HepG2 (cell line): ENCODE measurements around the gene UNC13D. TPM values are rescaled to one million over a fixed set of nuclear protein-coding genes. Genes with fewer than 3 reads are reported as not detected.
A peak's percentile ranks its signal among the peaks of the same experiment; 100 is the strongest.

Experiments
- AGO1 ChIP-seq: fragments of 200-400 bp; formaldehyde crosslinking; IDR thresholded peaks from 2 replicates; pipeline ENCODE4 v1.6.1; 2017; ENCODE audit warnings: mild to moderate bottlenecking, low read depth, low read length, moderate library complexity; ENCODE audit not compliant: poor library complexity, severe bottlenecking
- CCDC6 ChIP-seq: sonication (generic); formaldehyde crosslinking; IDR thresholded peaks from 2 replicates; pipeline ENCODE4 v1.8.1; 2022; ENCODE audit warnings: mild to moderate bottlenecking, missing genetic modification reagents, moderate library complexity
- FOXO1 ChIP-seq: sonication (generic); formaldehyde crosslinking; IDR thresholded peaks from 2 replicates; pipeline ENCODE4 v1.4.0; 2020; ENCODE audit warnings: missing genetic modification reagents
- HOXA9 ChIP-seq: sonication (generic); formaldehyde crosslinking; IDR thresholded peaks from 2 replicates; pipeline ENCODE4 v1.8.1; 2022; ENCODE audit warnings: missing genetic modification reagents, mild to moderate bottlenecking, moderate library complexity, borderline replicate concordance
- JDP2 ChIP-seq: sonication (generic); formaldehyde crosslinking; IDR thresholded peaks from 2 replicates; pipeline ENCODE4 v1.8.1; 2022; ENCODE audit warnings: missing genetic modification reagents, borderline replicate concordance
- MAF1 ChIP-seq: sonication (generic); formaldehyde crosslinking; IDR thresholded peaks from 2 replicates; pipeline ENCODE4 v1.5.0; 2020; ENCODE audit warnings: missing genetic modification reagents, borderline replicate concordance
- MED1 ChIP-seq: sonication (generic); formaldehyde crosslinking; IDR thresholded peaks from 2 replicates; pipeline ENCODE4 v1.4.0; 2020; ENCODE audit warnings: missing genetic modification reagents
- MTF1 ChIP-seq: sonication (generic); formaldehyde crosslinking; IDR thresholded peaks from 2 replicates; pipeline ENCODE4 v1.5.0; 2020; ENCODE audit warnings: missing genetic modification reagents
- PHF5A ChIP-seq: IDR thresholded peaks from one replicate; pipeline ENCODE4 v1.6.1; 2018; ENCODE audit warnings: low read depth, missing genetic modification reagents; ENCODE audit not compliant: unreplicated experiment
- PRMT3 ChIP-seq: sonication (generic); formaldehyde crosslinking; IDR thresholded peaks from 2 replicates; pipeline ENCODE4 v1.8.1; 2022; ENCODE audit warnings: low read depth, mild to moderate bottlenecking, moderate library complexity, missing genetic modification reagents, borderline replicate concordance
- RORA ChIP-seq: sonication (generic); formaldehyde crosslinking; IDR thresholded peaks from 2 replicates; pipeline ENCODE4 v1.5.0; 2020; ENCODE audit warnings: mild to moderate bottlenecking, missing genetic modification reagents, moderate library complexity
- SP140L ChIP-seq: sonication (generic); formaldehyde crosslinking; IDR thresholded peaks from 2 replicates; pipeline ENCODE4 v1.4.0; 2020; ENCODE audit warnings: missing genetic modification reagents, borderline replicate concordance
- SP5 ChIP-seq: IDR thresholded peaks from 2 replicates; pipeline ENCODE4 v1.6.1; 2016; ENCODE audit warnings: low read depth, borderline replicate concordance
- TARDBP ChIP-seq: sonication (generic); formaldehyde crosslinking; IDR thresholded peaks from 2 replicates; pipeline ENCODE4 v1.8.0; 2022; ENCODE audit warnings: mild to moderate bottlenecking, missing genetic modification reagents
- ZNF10 ChIP-seq: sonication (generic); formaldehyde crosslinking; IDR thresholded peaks from 2 replicates; pipeline ENCODE4 v1.4.0; 2020; ENCODE audit warnings: mild to moderate bottlenecking, low read depth, missing genetic modification reagents, borderline replicate concordance
- ZNF24 ChIP-seq: fragments of 450-650 bp; IDR thresholded peaks from 2 replicates; pipeline ENCODE4 v1.6.1; 2017; ENCODE audit warnings: antibody characterized with exemption, mild to moderate bottlenecking
- ZNF7 ChIP-seq: IDR thresholded peaks from 2 replicates; pipeline ENCODE4 v1.6.1; 2016; ENCODE audit warnings: missing biosample characterization, missing genetic modification reagents
- ZNF777 ChIP-seq: sonication (generic); formaldehyde crosslinking; IDR thresholded peaks from 2 replicates; pipeline ENCODE4 v1.4.0; 2020; ENCODE audit warnings: missing genetic modification reagents
- polyA plus RNA-seq, 8 experiments: library from polyadenylated mRNA; depleted of rRNA in 3 of 8; stranded (reverse) in 7 of 8; unstranded in 1 of 8; fragments of >200 nt; fragmentation: Illumina TruSeq in 4 of 8; extraction: Trizol in 4 of 8; gene quantifications; 2 replicates each; pipeline versions ENCODE4 v1.2.1 to v1.2.3, GENCODE V29; 2011 to 2016; ENCODE audit warnings: low read depth in 4 of 8, missing spikeins in 1 of 8, mixed read lengths in 1 of 8; ENCODE audit not compliant: insufficient read depth in 1 of 8
- total RNA-seq, 5 experiments: library from RNA; depleted of rRNA; stranded (reverse); fragments of >200 nt; fragmentation: Illumina TruSeq; extraction: Trizol; gene quantifications; 2 replicates each; pipeline ENCODE4 v1.2.3, GENCODE V29; 2016; ENCODE audit warnings: low read depth in 1 of 5
- TF ChIP-seq, protein P1 (sequence below): sonication (generic); formaldehyde crosslinking; IDR thresholded peaks from 2 replicates; pipeline ENCODE4 v1.5.1; 2020; ENCODE audit warnings: mild to moderate bottlenecking, missing genetic modification reagents, borderline replicate concordance
- TF ChIP-seq, protein P2 (sequence below): sonication (generic); formaldehyde crosslinking; IDR thresholded peaks from 2 replicates; pipeline ENCODE4 v1.5.0; 2020; ENCODE audit warnings: mild to moderate bottlenecking, missing genetic modification reagents, borderline replicate concordance
- TF ChIP-seq, protein P3 (sequence below), 2 experiments: fragments of 450-650 bp in 1 of 2; sonication (generic) in 1 of 2; formaldehyde crosslinking; IDR thresholded peaks; 2 replicates each; pipeline versions ENCODE4 v1.5.0 to v1.8.0; 2020 to 2022; ENCODE audit warnings: mild to moderate bottlenecking in 1 of 2, missing genetic modification reagents in 1 of 2

UNC13D gene
- total and polyA plus RNA-seq, 2 of the 13 experiments (the other 11 are each of a cell fraction or from before 2014, with no cell fraction given), result 29.7 to 42.7 TPM

DNA sequence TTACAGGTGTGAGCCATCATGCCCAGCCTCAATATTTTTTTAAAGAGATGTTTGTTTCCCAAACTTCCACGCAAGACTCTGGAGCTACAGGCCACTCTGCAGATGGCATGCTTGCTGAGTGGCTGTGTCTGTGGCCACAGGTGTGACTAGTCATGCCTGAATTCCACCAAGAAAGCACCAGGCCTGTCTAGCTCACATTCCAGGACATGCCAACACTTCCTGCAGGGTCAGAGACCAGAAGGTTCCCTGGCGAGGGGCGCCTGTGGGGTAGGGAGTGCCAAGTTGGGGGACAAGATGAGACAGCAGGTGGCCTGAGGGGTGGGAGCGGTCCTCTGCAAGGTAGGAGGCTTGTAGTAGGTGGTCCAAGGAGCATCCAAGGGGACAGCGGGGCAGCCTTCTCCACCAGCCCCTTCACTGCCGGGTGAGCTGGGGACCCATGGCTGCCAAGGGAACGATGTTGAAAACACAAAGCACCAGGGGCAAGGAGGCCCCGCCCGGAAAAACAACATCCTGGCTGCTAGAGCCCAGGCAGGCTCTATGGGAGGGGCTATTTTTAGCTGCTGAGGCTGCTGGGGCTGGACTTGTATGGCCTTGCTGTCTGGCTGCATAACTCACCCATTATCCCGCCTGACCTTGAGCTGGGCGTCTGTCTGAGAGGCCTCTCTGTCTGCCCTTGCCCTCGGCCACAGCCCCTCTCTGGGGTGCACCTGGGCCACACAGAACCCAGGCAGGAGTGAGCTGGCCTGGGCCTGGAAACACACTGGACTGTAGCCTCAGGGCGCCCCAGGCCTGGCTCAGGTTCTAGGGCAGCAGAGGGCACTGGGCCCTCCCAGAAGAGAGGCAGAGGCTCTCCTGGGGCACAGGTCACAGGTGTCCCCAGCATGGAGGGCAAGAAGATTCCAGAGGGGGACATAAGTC lies 28.5 kb upstream of the UNC13D start (continued):
- TF ChIP-seq MTF1 (CRISPR knock-in tag) (no peak), MED1 (CRISPR knock-in tag) (peak; percentile 97), CCDC6 (CRISPR knock-in tag) (peak; percentile 95), AGO1 (peak; percentile 94), RORA (CRISPR knock-in tag) (no peak), PHF5A (peak; percentile 93), PRMT3 (CRISPR knock-in tag) (peak; percentile 93; the same call in 1 of the 2 replicates), JDP2 (CRISPR knock-in tag) (no peak), MAF1 (CRISPR knock-in tag) (peak; percentile 51; the same call in 1 of the 2 replicates), HOXA9 (no peak), SP140L (no peak), ZNF10 (no peak; the same call in 1 of the 2 replicates), ZNF7 (CRISPR knock-in tag) (no peak), FOXO1 (peak; percentile 91), ZNF24 (0 out of 2 replicates have a peak, but pooled peaks have one; percentile 12), TARDBP (CRISPR knock-in tag) (peak; percentile 98), SP5 (CRISPR knock-in tag) (peak; percentile 96), ZNF777 (peak; percentile 67; the same call in 1 of the 2 replicates)
- TF ChIP-seq, protein P1, sequence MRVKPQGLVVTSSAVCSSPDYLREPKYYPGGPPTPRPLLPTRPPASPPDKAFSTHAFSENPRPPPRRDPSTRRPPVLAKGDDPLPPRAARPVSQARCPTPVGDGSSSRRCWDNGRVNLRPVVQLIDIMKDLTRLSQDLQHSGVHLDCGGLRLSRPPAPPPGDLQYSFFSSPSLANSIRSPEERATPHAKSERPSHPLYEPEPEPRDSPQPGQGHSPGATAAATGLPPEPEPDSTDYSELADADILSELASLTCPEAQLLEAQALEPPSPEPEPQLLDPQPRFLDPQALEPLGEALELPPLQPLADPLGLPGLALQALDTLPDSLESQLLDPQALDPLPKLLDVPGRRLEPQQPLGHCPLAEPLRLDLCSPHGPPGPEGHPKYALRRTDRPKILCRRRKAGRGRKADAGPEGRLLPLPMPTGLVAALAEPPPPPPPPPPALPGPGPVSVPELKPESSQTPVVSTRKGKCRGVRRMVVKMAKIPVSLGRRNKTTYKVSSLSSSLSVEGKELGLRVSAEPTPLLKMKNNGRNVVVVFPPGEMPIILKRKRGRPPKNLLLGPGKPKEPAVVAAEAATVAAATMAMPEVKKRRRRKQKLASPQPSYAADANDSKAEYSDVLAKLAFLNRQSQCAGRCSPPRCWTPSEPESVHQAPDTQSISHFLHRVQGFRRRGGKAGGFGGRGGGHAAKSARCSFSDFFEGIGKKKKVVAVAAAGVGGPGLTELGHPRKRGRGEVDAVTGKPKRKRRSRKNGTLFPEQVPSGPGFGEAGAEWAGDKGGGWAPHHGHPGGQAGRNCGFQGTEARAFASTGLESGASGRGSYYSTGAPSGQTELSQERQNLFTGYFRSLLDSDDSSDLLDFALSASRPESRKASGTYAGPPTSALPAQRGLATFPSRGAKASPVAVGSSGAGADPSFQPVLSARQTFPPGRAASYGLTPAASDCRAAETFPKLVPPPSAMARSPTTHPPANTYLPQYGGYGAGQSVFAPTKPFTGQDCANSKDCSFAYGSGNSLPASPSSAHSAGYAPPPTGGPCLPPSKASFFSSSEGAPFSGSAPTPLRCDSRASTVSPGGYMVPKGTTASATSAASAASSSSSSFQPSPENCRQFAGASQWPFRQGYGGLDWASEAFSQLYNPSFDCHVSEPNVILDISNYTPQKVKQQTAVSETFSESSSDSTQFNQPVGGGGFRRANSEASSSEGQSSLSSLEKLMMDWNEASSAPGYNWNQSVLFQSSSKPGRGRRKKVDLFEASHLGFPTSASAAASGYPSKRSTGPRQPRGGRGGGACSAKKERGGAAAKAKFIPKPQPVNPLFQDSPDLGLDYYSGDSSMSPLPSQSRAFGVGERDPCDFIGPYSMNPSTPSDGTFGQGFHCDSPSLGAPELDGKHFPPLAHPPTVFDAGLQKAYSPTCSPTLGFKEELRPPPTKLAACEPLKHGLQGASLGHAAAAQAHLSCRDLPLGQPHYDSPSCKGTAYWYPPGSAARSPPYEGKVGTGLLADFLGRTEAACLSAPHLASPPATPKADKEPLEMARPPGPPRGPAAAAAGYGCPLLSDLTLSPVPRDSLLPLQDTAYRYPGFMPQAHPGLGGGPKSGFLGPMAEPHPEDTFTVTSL, result peak; percentile 41; the same call in 1 of the 2 replicates
- TF ChIP-seq, protein P2, sequence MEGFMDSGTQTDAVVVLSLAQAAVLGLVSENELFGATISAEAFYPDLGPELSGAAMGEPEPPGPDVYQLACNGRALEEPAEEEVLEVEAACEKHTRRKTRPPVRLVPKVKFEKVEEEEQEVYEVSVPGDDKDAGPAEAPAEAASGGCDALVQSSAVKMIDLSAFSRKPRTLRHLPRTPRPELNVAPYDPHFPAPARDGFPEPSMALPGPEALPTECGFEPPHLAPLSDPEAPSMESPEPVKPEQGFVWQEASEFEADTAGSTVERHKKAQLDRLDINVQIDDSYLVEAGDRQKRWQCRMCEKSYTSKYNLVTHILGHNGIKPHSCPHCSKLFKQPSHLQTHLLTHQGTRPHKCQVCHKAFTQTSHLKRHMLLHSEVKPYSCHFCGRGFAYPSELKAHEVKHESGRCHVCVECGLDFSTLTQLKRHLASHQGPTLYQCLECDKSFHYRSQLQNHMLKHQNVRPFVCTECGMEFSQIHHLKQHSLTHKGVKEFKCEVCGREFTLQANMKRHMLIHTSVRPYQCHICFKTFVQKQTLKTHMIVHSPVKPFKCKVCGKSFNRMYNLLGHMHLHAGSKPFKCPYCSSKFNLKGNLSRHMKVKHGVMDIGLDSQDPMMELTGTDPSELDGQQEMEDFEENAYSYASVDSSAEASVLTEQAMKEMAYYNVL (CRISPR knock-in tag), result peak; percentile 83
- TF ChIP-seq, protein P3, sequence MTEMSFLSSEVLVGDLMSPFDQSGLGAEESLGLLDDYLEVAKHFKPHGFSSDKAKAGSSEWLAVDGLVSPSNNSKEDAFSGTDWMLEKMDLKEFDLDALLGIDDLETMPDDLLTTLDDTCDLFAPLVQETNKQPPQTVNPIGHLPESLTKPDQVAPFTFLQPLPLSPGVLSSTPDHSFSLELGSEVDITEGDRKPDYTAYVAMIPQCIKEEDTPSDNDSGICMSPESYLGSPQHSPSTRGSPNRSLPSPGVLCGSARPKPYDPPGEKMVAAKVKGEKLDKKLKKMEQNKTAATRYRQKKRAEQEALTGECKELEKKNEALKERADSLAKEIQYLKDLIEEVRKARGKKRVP (CRISPR knock-in tag; IDR thresholded peaks at IDR 0.05), result no peak
